Measurements from ENCODE around the gene DDX3X.
"Not testable (repeated sequence)": the region's sequence is repeated elsewhere in the genome, so short reads cannot be mapped to it uniquely, and the experiment has no call there.

DDX3X gene

DNA sequence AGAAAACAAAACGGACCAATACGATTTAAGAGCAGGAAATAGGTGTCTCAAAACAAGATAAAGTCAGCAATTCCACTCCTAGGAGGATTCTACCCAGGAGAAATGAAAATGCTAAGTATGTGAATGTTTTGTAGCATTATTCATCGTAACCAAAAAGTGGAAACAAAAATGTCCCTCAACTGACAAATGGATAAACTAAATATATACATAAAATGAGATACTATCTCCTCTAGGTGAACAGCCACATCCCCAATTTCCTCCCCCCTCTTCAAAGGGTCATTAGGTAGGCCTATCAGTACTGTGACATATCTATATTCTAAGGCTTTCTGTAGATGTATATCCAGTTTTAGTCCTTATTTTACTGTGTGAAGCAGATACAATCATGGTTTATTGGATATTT is 18.0 kb downstream of the DDX3X start:
- in situ Hi-C loops (cut with HindIII; ENCODE audit: low pct_ligation_motif_present, low sequenced_read_pairs): no loop called here
- TF ChIP-seq CTCF (IDR thresholded peaks at IDR 0.05; ENCODE audit: low read depth, low read length, missing control alignments): no peak
- Histone ChIP-seq H3K4me3 (ENCODE audit: low read depth, low read length) (no peak overlapping the region), H3K36me3 (replicated peaks) (peaks cover 29% of the 10 kb centered on the region), H3K27me3 (replicated peaks) (no peaks in the 10 kb centered on the region), H3K27ac (no peak overlapping the region)
- no peak for DNase-seq

DNA sequence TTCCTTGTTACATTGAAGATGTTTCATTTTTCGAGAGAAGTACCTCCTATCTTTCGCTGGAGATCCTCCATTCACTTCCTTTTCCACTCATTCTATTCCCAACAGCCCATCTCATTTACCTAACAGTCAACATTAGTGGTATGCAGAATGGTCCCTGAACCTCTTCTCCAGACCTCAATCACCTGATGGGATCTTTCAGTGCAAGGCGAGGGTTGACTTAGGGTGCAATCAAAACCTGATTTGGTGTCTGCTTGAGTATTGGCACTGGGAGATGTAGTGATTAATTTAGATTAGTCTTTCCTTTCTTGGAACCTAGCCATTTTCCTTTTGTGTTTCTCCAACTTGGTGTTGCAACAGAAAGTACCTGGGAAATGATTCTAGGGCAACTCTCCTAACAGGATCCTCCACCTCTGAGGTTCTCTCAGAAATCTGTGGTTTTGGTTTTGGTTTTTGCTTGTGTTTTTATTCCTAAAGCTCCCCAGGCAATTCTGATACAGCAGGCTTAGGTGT is 18.4 kb downstream of the DDX3X start:
- H3K27ac ChIP-seq: no peak overlapping the region
- no peaks in the 10 kb centered on the region for H3K27me3 ChIP-seq (replicated peaks)
- peaks cover 25% of the 10 kb centered on the region for H3K36me3 ChIP-seq (replicated peaks)
- no peak for TF ChIP-seq CTCF (IDR thresholded peaks at IDR 0.05; ENCODE audit: low read depth, low read length, missing control alignments)
- DNase-seq: no peak
- in situ Hi-C loops (cut with HindIII; ENCODE audit: low pct_ligation_motif_present, low sequenced_read_pairs): no loop called here
- H3K4me3 ChIP-seq (ENCODE audit: low read depth, low read length): no peak overlapping the region

GRCh38 chrX:41353985-41354384 is 20.0 kb downstream of the DDX3X start:
- DNase-seq: no peak
- no peak for TF ChIP-seq CTCF (IDR thresholded peaks at IDR 0.05; ENCODE audit: low read depth, low read length, missing control alignments)

DNA sequence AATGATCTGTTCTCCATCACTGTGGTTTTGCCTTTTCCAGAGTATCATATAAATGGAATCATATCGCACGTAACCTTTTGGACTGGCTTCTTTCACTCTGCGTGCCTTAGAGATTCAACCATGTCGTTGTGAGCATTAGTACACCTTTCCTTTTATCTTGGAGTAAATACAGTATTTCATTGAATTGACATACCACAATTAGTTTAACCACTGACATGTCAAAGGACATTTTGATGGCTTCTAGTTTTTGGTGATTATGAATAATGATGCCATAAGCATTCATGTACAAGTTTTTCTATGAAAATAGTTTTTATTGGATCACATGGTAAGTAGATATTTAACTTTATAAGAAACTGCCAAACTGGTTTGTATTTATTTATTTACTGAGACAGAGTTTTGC is 35.2 kb downstream of the DDX3X start:
- DNase-seq: no peak
- Histone ChIP-seq H3K27me3 (replicated peaks) (no peaks in the 10 kb centered on the region), H3K27ac (no peak overlapping the region), H3K36me3 (replicated peaks) (no peaks in the 10 kb centered on the region), H3K4me3 (ENCODE audit: low read depth, low read length) (no peak overlapping the region)
- TF ChIP-seq CTCF (IDR thresholded peaks at IDR 0.05; ENCODE audit: low read depth, low read length, missing control alignments): no peak
- in situ Hi-C loops (cut with HindIII; ENCODE audit: low pct_ligation_motif_present, low sequenced_read_pairs): no loop called here

More at GRCh38 chrX:41353985-41354384, 20.0 kb downstream of the DDX3X start:
- in situ Hi-C loops (cut with HindIII; ENCODE audit: low pct_ligation_motif_present, low sequenced_read_pairs): no loop called here
- H3K4me3 ChIP-seq (ENCODE audit: low read depth, low read length): no peak overlapping the region
- H3K27ac ChIP-seq: no peak overlapping the region
- peaks cover 11% of the 10 kb centered on the region for H3K36me3 ChIP-seq (replicated peaks)
- H3K27me3 ChIP-seq (replicated peaks): no peaks in the 10 kb centered on the region

- in situ Hi-C loops (cut with HindIII; ENCODE audit: low pct_ligation_motif_present, low sequenced_read_pairs); H3K36me3 ChIP-seq (replicated peaks); H3K27me3 ChIP-seq (replicated peaks); H3K4me3 ChIP-seq (ENCODE audit: low read depth, low read length); H3K27ac ChIP-seq; DNase-seq: not testable (repeated sequence)
These were observed 37.6 kb downstream of the DDX3X start for GRCh38 chrX:41371575-41371974.

- no peak overlapping the region for H3K27ac ChIP-seq
- in situ Hi-C loops (cut with HindIII; ENCODE audit: low pct_ligation_motif_present, low sequenced_read_pairs): no loop called here
These were observed 40.1 kb downstream of the DDX3X start for GRCh38 chrX:41373989-41374606.

More at GRCh38 chrX:41373989-41374606, 40.1 kb downstream of the DDX3X start:
- Histone ChIP-seq H3K36me3 (replicated peaks) (no peaks in the 10 kb centered on the region), H3K27me3 (replicated peaks) (no peaks in the 10 kb centered on the region), H3K4me3 (ENCODE audit: low read depth, low read length) (no peak overlapping the region)
- no peak for DNase-seq
- no peak for TF ChIP-seq CTCF (IDR thresholded peaks at IDR 0.05; ENCODE audit: low read depth, low read length, missing control alignments)

Data from brain microvascular endothelial cell (primary cell).